T-helper 1 cell (primary cell): ENCODE measurements around the gene CFAP46.
"Not testable (repeated sequence)": the region's sequence is repeated elsewhere in the genome, so short reads cannot be mapped to it uniquely, and the experiment has no call there.

Experiments
- DNase-seq, 5 donors: peaks; one replicate each; pipeline ENCODE4 v3.0.0-alpha.2; 2012 to 2020

The CFAP46 gene

DNA sequence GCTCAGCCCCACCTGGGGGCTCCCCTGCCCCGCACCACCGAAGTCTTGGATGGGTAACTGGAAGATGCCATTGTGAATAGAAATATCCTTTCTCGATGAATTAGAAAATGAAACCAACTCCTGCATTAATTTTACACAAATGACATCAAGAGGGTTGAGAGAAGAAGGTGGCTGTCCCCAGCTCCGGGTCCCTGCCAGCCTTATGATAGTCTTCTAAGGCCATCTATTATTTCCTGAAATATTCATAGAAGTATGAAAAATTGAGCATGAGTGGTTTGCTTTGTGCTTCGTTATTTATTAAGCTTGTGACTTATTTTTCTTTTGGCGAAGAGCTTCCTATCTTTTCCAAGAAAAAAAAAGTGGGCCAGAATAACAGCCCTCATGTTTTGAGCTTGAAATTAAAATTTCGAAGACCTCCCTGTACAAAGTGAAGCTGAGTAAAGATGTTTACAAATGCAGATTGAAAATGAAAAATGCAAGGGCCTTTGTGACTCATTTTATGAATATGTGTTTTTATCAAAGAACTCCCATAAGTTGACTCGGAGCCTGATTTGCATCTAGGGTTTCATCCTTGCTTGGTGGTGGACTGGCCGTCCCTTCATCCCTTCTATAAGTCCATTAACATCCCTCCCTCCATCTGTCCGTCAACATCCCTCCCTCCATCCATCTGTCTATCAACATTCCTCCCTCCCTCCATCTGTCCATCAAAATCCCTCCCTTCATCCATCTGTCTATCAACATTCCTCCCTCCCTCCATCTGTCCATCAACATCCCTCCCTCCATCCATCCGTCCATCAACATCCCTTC, 20.5 kb upstream of the CFAP46 start:
- peak in 1 of 5 donors; percentile 27 for DNase-seq

DNA sequence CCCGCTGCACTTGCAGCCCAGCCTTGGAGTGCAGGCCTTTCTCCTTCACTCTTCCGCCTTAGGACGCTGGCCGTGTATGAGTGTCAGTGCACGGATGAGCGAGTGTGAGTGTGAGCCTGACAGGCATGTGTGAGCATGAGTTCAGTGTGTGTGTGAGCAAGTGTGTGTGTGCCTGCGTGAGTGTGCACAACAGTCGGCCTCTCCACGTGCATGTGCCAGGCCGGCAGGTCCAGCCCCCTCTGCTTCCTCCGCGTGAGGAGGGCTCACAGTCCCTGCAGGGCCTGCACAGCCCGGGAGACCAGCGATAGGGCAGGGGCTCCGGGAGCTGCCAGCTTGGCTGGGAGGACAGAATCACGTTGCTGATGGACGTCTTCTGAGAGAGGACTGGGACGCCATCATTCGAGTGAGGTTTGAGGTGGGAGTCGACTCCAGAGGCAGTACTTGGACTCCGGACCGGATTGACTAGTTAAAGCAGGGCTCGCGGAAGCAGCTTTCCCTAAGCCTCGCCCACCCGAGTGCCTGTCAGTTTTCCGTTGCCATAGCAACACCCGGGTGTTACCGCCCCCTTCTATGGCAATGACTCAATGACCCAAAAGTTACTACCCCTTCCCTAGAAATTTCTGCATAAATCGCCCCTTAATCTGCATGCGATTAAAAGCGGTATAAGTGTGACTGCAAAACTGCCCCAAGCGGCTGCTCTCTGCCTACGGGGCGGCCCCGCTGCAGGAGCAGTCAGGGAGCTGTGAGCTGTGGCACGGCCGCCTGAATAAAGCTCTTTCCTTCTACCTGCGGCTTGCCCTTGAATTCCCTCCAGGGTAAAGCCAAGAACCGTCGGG, 19.6 kb upstream of the CFAP46 start:
- peak in 3 of 5 donors; percentile 40 to 67 (median 44) for DNase-seq

DNA sequence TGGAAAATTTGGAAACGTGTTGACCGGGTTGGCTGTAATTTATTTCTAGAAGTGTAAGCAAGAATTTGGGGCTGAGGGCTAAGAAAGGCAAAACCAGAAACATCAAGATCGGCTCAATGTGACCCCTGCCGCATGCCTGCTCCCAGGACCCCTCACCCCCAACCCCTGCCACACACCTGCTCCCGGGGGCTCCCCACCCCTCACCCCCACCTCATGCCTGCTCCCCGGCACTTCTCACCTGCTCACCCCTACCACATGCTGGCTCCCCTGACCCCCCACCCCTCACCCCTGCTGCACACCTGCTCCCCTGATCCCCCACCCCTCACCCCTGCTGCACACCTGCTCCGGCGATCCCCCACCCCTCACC, 19.0 kb upstream of the CFAP46 start:
- DNase-seq: no peak

DNA sequence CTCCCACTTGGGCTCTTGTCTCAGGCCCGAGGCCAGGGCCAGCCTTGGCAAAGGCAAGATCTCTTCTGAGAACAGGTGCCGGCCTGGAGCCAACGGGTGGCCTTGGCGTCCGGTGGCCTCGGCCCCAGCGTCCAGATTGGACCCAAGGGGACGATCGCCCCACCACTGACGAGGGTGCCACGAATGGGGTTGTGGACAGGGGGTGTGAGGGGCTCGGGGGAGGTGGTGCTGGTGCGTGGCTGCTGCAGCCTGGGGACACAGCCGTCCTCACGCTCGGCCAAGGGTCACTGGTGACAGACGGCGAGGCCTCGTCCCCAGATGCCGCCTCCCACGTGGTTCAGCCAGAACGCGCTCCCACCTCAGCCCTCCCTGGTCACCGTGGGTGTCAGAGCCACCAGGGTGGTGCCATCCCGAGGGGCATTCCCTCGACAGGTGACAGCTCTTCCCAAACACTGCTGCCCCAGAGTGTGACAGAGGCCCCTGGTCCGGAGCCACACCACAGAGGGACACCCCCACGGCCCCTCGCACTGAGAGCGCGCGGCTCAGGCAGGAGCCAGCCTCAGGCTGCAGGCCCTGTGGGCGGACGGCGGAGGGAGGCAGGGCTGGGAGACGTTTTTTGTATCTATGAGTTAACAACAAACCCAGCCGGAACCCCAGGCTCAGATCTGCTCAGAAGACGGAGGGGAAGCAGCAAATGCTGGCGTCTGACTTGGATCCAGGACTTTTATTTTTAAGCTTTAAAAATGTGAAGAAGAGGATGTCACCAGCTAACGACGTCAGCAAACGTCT, 18.5 kb upstream of the CFAP46 start:
- DNase-seq: no peak

DNA sequence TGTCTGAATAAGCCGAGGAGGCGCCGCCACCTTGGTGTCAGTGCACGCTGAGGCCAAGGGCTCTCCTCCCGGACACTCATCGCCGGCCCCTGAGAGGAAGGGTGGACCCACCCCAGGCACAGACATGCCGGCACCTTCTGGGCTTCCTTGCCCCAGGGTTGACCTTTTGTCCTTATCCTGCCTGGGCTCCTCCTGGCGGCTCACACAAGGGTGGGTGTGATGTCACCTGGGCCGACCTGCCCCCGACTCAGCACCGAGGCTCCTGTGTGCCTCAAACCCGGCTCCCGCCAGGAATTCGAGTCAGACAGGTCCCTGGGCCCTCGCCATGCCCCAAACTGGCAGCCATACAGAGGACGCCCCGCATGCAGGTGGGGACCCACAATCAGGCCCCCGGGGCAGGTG, 17.7 kb upstream of the CFAP46 start:
- no peak for DNase-seq

DNA sequence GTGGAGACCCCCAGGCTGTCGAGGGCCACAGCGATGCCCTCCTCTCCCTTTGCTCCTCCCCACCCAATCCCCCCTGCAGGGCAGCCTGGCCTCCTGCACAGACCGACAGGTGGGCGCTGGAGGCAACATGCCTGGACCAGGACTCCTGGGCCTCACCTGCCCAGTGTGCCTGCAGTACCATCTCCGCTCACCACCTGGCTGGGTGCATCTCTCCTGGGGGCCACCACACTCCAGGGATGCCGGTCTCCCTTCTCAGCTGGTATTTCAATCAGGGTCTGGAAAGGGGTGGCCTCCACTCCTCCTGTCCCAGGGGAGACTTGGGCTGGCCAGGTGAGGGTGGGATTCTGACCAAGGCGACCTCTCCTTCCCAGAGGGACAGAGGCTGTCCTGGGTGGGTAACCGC, 17.2 kb upstream of the CFAP46 start:
- no peak for DNase-seq

DNA sequence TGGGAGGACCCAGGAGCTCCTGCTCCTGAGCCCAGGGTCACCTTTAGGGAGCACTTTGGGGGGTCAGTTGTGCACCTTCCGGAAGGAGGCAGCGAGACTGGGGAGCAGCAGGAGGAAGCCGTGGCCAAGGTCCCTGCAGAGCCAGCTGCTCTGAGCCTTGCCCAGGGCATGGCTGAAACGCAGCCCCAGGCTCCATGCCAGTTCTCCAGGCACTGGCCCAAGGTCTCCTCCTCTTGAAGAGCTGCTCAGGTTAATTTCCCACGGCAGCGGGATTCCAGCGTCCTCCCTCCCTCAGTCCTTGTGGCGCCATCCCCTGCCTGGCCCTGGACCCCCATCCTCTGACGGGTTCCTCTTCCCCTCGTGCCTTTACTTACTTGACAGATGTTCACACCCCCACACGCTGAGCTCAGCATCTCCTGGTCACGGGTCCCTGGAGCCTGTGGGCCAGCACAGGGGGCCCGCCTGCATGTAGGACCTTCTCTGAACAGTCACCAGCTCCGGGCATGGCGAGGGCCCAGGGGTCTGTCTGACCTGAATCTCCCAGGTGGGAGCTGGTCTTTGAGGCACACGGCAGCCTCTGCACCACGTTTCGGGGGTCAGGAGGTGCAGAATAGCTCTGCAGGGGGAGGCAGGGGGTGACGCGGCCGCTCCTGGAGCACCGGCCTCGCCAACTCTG, 16.7 kb upstream of the CFAP46 start:
- no peak for DNase-seq

DNA sequence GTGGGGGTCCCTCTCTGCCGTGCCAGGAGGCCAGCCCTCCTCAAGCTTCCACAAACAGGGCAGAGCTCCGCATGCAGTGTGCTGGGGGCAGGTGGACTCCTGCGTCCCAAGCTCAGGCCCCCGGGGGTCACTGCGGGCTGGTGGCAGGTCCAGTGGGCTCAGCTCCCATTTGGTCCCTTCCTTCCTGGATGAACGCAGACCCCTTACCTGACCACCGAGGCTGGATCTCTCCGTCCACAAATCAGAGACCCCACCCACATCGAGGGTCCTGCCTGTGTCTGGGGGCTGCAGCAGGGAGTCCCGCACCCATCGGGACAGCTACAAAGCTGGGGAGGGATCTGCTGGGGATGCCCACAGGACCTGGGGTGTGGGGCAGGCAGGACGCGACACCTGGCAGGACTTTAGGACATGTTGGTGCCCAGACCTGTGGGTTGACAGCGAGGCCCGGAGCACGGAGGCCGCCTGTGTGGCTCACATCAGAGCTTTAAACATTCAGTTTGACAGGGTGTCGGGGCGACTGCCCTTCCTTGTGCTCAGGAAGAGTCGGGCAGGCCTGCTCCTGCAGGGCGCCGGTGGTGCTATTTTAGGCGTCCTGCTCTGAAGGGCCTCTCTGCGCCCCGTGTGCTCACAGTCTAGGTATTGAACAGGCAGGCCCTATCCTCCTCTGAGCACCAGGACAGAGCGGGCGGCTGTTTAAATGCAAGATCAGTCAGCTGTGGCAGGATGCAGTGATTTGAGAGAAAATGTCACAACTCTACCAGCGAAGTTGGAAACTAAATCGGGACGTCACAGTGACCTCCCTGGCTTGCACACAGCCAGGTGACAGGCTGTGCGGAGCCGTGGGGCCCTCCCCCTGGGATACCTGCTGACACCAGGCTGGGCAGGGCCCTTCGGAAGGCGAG, 15.9 kb upstream of the CFAP46 start:
- no peak for DNase-seq

DNA sequence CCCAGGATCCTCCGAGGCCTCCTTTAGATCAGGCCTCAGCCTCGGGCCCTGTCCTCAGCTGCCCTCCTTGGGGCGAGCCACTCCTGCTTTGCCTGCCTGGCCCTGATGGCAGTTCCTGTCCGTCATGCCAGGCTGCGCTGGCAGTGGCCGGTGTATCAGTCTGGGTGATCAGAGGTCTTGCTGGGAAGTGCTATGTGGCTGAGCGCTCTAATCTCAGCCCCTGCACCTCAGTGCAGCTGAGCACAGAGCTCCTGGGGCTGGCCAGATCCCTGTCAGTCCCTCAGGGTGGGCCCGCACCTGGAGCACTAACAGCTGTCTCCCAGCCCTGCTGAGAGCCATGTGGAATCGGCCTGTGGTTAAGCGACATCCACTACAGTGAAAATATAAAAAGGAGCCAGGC, 14.8 kb upstream of the CFAP46 start:
- DNase-seq: no peak

DNA sequence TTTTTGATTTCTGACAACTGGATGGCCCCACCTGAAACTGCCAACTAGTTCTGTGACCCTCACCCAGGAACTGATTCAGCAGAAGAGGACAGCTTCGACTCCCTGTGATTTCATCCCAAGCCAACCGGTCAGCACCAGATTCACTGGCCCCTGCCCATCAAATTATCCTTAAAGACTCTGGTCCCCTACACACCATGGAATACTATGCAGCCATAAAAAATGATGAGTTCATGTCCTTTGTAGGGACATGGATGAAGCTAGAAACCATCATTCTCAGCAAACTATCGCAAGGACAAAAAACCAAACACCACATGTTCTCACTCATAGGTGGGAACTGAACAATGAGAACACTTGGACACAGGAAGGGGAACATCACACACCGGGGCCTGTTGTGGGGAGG, 13.9 kb upstream of the CFAP46 start:
- DNase-seq: not testable (repeated sequence)

DNA sequence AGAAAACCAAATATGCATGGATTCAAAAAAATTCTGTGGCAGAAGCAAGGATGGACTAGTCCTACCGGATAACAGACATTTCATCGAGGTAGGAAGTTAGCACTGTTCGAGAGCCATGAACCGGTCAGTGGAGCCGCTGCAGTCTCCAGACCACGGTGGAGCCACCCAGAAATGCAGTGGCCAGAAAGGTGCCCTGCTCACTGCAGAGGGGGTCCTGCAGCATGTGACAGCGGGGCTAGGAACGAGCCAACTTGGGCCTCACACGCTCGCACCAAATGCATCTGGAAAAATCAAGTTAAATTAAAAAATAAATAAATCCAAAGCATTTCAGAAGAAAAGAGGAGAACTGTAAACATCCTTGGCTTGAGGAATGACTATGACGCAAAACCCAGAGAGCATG, 13.1 kb upstream of the CFAP46 start:
- no peak for DNase-seq

DNA sequence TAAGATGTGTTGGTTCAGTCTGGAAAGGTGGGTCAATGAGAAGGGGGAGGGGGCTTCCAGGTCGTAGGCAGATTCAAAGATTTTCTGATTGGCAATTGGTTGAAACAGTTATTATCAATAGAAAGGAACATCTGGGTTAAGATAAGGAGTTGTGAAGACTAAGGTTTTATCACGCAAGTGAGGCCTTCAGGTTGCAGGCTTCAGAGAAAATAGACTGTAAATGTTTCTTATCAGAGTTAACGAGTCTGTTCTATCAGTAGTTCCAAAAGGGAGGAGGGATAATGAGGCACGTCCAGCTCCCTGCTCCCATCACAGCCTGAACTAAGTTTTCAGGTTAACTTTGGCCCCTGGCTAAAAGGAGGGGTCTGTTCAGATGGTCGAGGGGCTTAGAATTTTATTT, 11.1 kb upstream of the CFAP46 start:
- no peak for DNase-seq

DNA sequence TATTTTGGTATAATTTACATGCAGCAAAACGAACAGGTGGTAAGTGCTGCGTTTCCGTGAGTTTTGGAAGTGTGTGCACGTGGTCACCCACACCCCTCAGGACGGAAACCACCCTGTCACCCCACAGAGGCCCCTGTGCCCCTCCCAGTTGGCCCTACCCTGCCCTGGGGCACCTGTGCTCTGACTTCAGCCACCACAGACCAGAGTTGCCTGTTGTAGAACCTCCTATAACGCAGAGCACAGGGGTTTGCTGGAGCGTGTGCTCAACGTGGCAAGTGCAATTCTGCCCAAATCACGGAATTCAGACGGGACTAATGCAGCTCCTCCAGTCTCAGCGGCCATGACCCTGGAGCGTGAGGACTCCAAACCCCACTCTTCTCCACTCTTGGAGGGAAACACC, 9.6 kb upstream of the CFAP46 start:
- DNase-seq: no peak

DNA sequence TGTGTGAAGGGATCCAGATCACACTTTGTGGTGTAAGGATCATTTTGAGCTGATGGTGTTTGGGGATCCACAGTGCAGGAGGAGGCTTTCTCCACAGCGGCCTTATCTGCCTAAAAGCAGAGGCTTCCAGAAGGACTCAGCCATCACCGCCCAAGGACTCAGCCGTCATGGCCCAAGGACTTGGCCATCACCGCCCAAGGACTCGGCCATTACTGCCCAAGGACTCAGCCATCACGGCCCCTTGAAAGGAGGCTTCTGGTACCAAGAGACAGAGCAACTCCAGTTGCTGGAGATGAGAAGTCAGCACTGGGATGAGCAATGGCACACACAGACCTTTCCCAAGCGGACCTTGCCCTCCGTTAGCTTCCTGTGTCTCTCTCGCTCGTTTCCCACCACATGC, 6.0 kb upstream of the CFAP46 start:
- no peak for DNase-seq

DNA sequence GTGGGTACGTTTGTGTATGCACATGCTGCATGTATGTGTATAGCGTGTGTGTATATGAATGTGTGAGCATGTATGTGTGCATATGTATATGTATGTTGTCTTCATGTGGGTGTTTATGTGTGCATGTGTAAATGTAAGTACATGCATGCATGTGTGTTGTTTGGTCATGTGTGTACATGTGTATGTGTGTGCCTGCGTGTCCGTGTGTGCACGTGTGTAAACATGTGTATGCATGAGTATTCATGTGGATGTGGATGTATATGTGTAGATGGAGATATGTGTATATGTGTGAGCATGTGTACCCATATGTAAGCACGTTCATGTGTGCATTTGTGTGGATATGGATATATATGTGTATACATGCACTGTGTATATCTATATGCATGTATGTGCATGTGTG, 5.5 kb upstream of the CFAP46 start:
- DNase-seq: no peak

DNA sequence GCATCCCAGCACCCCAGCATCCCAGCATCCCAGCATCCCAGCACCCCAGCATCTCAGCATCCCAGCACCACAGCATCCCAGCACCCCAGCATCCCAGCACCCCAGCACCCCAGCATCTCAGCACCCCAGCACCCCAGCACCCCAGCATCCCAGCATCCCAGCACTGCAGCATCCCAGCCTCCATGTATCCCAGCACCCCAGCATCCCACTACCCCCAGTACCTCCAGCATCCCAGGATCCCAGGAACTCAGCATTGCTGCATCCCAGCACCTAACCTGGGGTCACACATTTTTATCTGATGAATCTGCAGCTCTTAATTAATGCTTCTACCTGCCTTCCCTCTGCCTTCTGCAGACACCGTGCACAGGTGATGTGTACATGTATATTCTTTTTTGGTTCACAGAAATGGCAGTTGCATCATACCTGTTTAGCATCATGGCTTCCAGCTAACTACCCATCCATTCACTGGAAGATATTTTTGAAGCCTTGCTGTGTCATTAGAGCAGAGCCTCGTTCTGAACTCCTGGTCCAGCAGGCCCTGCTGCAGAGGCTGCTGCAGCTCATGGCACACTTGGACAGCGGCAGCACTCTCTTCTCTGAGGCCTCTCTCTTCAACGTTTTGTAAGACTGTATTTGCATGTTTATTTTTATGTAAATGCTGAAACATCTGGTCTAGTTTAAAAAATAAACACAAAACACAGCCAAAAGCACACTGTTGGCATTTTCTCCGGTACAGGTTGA, 4.6 kb upstream of the CFAP46 start:
- DNase-seq: no peak

DNA sequence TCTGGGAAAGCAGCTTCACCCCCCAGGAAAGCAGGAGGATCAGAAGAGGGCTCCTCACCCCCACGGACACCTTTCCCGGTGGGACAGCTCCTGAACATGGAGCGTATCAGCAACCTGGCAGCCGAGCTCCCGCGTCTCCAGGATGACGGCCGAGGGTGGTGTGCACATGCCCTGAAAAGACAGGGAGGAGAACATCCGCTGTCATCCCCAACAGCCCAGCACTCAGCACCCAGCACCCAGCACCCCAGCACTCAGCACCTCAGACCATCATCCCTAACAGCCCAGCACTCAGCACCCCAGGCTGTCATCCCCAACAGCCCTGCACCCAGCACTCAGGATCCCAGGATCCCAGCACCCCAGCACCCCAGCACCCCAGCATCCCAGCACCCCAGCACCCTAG, 3.9 kb upstream of the CFAP46 start:
- DNase-seq: no peak

DNA sequence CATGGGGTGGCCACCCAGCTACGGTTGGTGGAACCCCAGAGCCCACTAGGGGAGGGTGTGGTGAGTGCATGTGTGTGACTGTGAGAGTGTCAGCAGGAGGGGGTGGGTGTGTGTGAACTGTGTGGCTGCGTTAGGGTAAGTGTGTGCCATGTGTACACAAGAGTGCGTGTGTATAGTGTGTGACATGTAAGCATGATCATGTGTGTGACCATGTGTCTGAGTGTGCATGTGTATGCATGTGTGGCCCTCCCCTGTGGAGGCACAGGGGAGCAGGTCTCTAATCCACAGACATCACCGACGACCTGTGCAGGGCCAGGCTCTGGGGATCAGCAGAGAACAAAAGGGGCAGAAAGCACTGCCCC, 3.5 kb upstream of the CFAP46 start:
- DNase-seq: no peak

DNA sequence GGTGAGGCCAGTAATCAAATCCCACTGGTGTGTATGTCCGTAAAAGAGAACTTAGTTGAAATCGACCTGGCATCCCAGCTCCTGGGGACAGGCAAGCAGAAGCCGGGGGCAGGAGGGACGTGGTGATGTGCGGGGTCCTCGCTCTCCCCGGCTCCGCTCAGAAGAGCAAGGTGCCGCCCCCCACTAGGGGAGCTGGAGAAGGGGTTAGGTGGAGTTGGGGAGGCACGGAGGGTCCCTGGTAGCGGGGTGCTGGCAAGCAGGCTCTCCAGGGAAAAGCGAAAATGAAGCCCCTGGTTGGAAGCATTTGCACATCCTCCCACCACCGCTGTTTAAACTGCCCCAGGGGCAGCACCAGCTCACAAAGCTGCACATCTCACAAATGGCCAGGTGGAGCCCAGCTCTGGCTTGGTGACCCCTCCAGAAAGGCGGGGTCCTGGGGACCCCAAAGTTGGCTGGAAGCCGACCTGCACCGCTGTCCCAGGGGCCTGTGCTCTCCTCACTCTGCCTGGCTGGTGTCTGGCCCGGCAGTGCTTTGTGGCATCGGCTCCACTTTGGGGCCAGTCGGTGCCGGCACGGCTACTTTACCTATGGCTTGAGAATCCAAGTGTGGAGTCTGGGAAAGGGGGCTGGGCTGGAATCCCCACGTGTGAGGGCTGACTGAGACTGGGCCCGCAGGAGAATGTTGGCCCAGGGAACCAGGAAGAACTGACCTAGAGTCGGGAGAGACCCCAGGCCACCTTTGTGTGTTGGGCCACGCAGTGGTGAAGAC, 2.9 kb upstream of the CFAP46 start:
- no peak for DNase-seq

DNA sequence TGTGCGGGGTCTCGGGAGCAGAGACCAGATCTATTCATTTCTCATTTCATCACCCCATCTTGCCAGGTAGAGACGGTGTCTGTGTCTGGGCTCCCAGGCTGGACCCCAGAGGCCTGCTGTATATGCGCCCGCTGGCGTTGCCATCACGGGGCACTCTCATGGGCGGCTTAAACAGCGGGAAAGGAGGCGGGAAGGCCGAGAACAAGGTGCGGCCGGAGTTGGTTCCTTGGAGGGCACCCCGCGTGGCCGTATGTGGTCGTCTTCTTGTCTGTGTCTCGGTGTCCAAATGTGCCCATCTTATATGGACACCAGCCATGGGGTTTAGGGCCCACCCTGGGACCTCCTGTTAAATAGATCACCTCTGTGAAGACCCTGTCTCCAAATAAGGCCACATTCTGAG, 2.1 kb upstream of the CFAP46 start:
- DNase-seq: no peak
